Measurements from ENCODE around the gene GPR37.

Gene GPR37

DNA sequence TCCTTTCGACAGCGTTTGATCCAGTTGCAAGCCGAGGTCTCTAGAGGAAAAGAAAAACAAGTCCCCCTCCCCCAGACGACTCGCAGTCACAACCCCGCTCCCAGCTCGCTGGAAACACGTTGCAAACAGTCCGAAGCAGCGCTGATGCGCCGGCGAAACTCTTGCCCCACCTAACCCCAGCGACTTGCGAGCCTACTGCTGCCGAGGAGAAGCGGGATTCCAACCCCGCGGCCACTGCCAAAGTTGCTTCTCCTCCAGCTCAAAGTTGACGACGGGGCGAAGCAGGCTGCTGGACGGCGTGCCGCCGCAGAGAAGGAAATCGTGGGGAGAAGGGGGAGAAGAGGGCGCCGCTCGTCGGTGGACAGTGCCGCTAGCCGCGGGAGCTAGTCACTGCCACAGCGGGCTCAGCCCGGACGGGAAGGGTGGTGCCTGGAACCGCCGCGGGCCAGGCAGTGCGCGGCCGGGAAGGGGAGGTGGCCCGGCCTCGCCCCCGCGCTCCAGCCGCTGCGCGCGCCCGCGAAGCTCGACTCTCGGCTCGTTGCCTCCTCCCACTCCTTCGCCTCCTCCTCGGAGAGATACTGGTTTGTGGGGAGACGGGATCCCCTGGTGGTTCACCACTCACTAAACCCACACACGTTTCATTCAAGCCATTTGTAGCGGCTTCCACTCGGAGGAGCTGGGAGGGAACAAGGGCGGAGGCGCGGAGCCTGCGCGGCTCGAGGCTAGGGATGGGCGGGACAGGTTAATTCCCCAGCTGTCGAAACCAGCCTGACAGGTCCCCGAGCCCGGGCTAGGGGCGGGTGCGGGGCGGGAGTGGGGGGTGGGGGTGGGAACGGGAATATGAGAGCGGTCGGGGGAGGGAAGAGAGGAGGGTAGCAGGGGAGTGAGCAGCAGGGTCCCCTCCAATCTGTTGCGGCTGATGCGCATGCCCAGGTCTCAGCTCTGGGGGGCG lies at the start of gene GPR37:
Gene GPR37, minus strand, starts transcription at position 392 of the 952 bp plus-strand sequence. CDS start 816 bp downstream, outside the sequence.
- H3K27me3 Mint-ChIP-seq = peaks cover 66% of the 10 kb centered on the region
- H3K4me1 Mint-ChIP-seq = peaks cover 21% of the 10 kb centered on the region
- DNase-seq = peak; percentile 28 to 51

DNA sequence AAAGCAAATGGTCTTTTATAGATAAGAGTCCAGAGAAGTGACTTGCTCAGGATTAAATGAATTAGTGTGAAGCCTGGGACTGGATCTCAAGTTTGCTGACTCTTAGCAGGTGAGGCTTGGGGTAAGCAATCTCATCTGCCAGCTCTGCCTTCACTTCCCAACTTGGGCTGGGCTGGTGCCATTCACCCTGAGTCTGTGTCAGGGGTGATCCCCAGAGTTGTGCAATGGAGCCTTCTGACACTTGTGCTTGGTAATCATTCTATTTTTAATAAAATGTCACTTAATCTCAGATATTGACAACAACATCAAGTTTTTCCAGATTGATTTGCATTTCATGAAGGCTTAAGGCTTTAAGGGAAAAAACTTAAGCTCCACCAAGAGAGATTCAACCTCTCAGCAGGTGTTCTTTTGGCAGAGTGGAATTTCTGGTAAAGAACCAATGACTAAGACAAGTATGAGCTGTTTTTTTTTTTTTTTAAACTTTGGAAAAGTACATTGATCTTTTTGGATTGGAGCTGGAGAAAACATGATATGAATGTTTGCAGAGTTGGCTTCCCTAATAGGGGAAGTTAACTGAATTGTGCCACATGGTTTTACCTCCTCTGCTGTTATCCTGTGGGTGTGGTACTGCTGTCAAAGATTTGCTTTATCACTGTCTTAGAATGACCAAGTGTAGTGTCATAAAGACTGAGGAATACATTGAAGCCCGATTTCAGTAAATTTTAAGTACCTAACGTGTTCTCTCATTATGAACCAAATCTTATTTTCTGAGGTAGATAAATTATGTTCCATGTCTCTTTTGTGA lies 48.6 kb upstream of the GPR37 start:
- no peak overlapping the region for H3K27ac Mint-ChIP-seq
- ATAC-seq = no peak
- H3K9me3 Mint-ChIP-seq = peaks cover 5 to 8% of the 10 kb centered on the region in 2 donors
- H3K4me3 Mint-ChIP-seq = no peak overlapping the region
- no peak for DNase-seq
- no peaks in the 10 kb centered on the region for H3K4me1 Mint-ChIP-seq
- H3K27me3 Mint-ChIP-seq = peaks cover 15% of the 10 kb centered on the region

More for the DNA sequence above, at the start of gene GPR37:
- no peaks in the 10 kb centered on the region for H3K9me3 Mint-ChIP-seq
- H3K27ac Mint-ChIP-seq = no peak within 1 kb of the TSS
- peak; percentile 84 for ATAC-seq
- peak within 1 kb of the TSS; percentile 76 to 82 for H3K4me3 Mint-ChIP-seq

DNA sequence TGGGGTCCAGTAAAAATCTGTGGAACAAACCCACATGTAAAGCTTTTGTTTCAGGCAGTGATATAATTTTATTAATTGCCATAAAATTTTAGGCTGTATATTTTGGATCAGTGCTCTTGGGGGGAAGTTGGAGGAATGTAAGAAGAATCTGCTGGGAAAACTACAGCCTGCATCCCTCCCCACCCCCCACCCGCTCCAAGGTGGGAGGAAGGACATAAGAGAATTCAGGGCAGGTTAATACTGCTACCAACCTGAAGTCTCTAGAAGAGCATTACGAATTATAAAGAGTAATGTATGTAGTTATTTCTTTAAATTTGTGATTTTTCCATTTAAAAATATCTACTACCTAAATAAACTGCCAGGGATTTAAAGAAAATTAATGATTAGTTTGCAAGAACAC lies 47.2 kb upstream of the GPR37 start:
- DNase-seq (no peak), ATAC-seq (no peak)
- H3K27me3 Mint-ChIP-seq = peaks cover 15% of the 10 kb centered on the region
- no peaks in the 10 kb centered on the region for H3K4me1 Mint-ChIP-seq
- no peak overlapping the region for H3K27ac Mint-ChIP-seq
- no peak overlapping the region for H3K4me3 Mint-ChIP-seq
- H3K9me3 Mint-ChIP-seq = peaks cover 5 to 8% of the 10 kb centered on the region in 2 donors

- no peaks in the 10 kb centered on the region for H3K9me3 Mint-ChIP-seq
- no peaks in the 10 kb centered on the region for H3K4me1 Mint-ChIP-seq
- H3K27me3 Mint-ChIP-seq = peaks cover 15% of the 10 kb centered on the region
- no peak for DNase-seq
- no peak overlapping the region for H3K4me3 Mint-ChIP-seq
- H3K27ac Mint-ChIP-seq = no peak overlapping the region
- ATAC-seq = no peak
Observed at GRCh38 chr7:124811341-124811740, 45.7 kb upstream of the GPR37 start.

DNA sequence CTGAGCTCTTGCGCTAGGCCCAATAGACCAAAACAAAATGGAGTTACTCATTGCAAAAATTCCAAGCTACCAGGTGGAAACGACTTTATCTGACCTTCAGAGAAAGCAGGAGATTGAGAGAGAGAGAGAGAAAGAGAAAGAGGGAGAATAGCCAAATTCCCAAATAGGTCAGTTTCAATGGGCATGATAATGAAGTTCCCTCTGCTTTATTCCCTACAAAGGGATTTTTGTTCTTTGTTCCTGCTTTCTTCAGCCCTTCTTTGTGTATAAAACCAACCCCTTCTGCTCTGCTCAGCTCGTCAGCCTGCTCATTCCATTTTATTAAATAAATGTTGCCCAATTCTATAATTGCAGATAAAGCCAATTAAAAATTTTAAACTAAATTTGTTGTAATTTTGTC lies 45.0 kb upstream of the GPR37 start:
- H3K27me3 Mint-ChIP-seq = peaks cover 15% of the 10 kb centered on the region
- no peak overlapping the region for H3K4me3 Mint-ChIP-seq
- no peaks in the 10 kb centered on the region for H3K4me1 Mint-ChIP-seq
- H3K27ac Mint-ChIP-seq = no peak overlapping the region
- DNase-seq (no peak), ATAC-seq (no peak)
- H3K9me3 Mint-ChIP-seq = no peaks in the 10 kb centered on the region

DNA sequence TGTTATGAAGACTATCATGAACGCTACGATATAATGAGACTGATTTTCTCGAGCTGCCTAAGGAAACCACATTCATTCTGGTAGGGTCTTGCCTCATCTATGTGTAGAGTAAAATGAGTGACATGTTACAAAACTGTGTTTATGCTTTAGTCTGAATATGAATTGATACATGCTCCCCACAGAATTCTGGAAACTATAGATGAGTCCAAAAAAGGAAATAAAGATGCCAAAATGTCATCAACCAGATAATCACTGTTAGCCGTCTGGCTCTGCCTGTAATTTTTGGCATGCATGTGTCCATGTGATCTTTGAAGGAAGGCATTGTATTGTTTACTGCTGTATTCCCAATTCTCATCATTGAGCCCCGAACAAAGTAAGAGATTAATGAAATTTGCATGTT lies 42.6 kb upstream of the GPR37 start:
- no peaks in the 10 kb centered on the region for H3K4me1 Mint-ChIP-seq

GRCh38 chr7:124801330-124801895 lies 35.8 kb upstream of the GPR37 start:
- Mint-ChIP-seq H3K4me3 (no peak overlapping the region), H3K9me3 (no peaks in the 10 kb centered on the region), H3K4me1 (no peaks in the 10 kb centered on the region), H3K27ac (no peak overlapping the region), H3K27me3 (peaks cover 33% of the 10 kb centered on the region)
- ATAC-seq (no peak), DNase-seq (no peak)

More for the DNA sequence above, 42.6 kb upstream of the GPR37 start:
- Mint-ChIP-seq H3K9me3 (no peaks in the 10 kb centered on the region), H3K4me3 (no peak overlapping the region), H3K27ac (no peak overlapping the region), H3K27me3 (peaks cover 12% of the 10 kb centered on the region)
- ATAC-seq (no peak), DNase-seq (no peak)

- Mint-ChIP-seq H3K4me3 (no peak overlapping the region), H3K9me3 (peaks cover 0 to 7% of the 10 kb centered on the region in 2 donors), H3K27ac (no peak overlapping the region), H3K27me3 (peaks cover 40% of the 10 kb centered on the region), H3K4me1 (no peaks in the 10 kb centered on the region)
- no peak for DNase-seq
- no peak for ATAC-seq
Observed at GRCh38 chr7:124800386-124800785, 34.8 kb upstream of the GPR37 start.

GRCh38 chr7:124799448-124799847 lies 33.9 kb upstream of the GPR37 start:
- ATAC-seq (no peak), DNase-seq (no peak)
- Mint-ChIP-seq H3K4me3 (no peak overlapping the region), H3K27ac (no peak overlapping the region), H3K9me3 (peaks cover 0 to 7% of the 10 kb centered on the region in 2 donors), H3K4me1 (no peaks in the 10 kb centered on the region), H3K27me3 (peaks cover 40% of the 10 kb centered on the region)

GRCh38 chr7:124796771-124797170 lies 31.2 kb upstream of the GPR37 start:
- Mint-ChIP-seq H3K27me3 (peaks cover 42% of the 10 kb centered on the region), H3K4me3 (no peak overlapping the region), H3K4me1 (no peaks in the 10 kb centered on the region), H3K9me3 (peaks cover 0 to 7% of the 10 kb centered on the region in 2 donors), H3K27ac (no peak overlapping the region)
- no peak for ATAC-seq
- DNase-seq = no peak

DNA sequence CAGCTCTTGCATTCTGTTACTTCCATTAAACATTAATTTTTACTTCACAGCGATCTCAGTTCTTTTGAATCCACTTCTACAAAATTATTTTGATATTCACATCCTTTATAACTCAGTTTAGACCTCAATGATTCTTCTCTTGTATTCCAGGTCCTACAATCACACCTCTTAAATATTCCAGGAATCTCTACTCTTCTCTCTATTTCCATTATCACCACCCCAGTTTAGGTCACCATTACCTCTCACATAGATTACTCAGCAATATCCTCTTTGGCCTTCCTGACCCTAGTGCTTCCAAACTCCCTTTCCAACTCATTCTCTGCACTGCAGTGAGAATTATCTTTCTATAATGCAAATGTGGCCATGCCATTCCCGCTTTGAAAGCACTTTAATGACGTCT lies 27.1 kb upstream of the GPR37 start:
- Mint-ChIP-seq H3K27me3 (peaks cover 50% of the 10 kb centered on the region), H3K27ac (no peak overlapping the region), H3K4me1 (no peaks in the 10 kb centered on the region), H3K4me3 (no peak overlapping the region), H3K9me3 (peaks cover 0 to 7% of the 10 kb centered on the region in 2 donors)
- ATAC-seq (no peak), DNase-seq (no peak)

- H3K27ac Mint-ChIP-seq = no peak overlapping the region
- H3K9me3 Mint-ChIP-seq = peaks cover 0 to 7% of the 10 kb centered on the region in 2 donors
- no peak overlapping the region for H3K4me3 Mint-ChIP-seq
Observed at GRCh38 chr7:124792002-124792401, 26.4 kb upstream of the GPR37 start.

DNA sequence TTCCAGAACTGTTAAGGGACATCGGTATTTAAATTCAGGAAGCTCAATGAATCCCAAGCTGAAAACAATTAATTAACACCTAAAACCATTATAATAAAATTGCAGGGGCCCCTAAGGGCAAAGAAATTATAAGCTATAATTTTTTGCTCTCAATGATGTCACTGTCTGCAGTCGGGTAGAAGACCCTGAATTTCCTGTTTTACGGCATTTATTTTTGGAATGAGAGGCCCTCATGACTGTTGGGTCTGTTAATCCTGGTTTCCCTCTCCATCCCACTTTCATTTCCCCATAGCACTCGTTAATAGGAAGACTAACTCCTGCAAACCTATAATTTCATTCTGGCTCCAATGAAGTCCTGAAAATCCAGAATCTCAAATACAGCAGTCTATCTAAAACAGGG lies 25.8 kb upstream of the GPR37 start:
- peaks cover 46% of the 10 kb centered on the region for H3K27me3 Mint-ChIP-seq
- H3K27ac Mint-ChIP-seq = no peak overlapping the region
- no peak overlapping the region for H3K4me3 Mint-ChIP-seq
- DNase-seq (no peak), ATAC-seq (no peak)
- H3K4me1 Mint-ChIP-seq = no peaks in the 10 kb centered on the region
- peaks cover 0 to 7% of the 10 kb centered on the region in 2 donors for H3K9me3 Mint-ChIP-seq

More at GRCh38 chr7:124792002-124792401, 26.4 kb upstream of the GPR37 start:
- no peaks in the 10 kb centered on the region for H3K4me1 Mint-ChIP-seq
- H3K27me3 Mint-ChIP-seq = peaks cover 47% of the 10 kb centered on the region
- no peak for ATAC-seq
- no peak for DNase-seq

- H3K27me3 Mint-ChIP-seq = peaks cover 38% of the 10 kb centered on the region
- no peaks in the 10 kb centered on the region for H3K9me3 Mint-ChIP-seq
- H3K27ac Mint-ChIP-seq = no peak overlapping the region
- H3K4me1 Mint-ChIP-seq = no peaks in the 10 kb centered on the region
- H3K4me3 Mint-ChIP-seq = no peak overlapping the region
- no peak for DNase-seq
- ATAC-seq = no peak
Observed at GRCh38 chr7:124790645-124791044, 25.1 kb upstream of the GPR37 start.

GRCh38 chr7:124785994-124786393 lies 20.4 kb upstream of the GPR37 start:
- DNase-seq (no peak), ATAC-seq (no peak)
- no peaks in the 10 kb centered on the region for H3K9me3 Mint-ChIP-seq
- H3K27me3 Mint-ChIP-seq = peaks cover 16% of the 10 kb centered on the region
- no peak overlapping the region for H3K27ac Mint-ChIP-seq
- H3K4me1 Mint-ChIP-seq = no peaks in the 10 kb centered on the region
- no peak overlapping the region for H3K4me3 Mint-ChIP-seq

All from stimulated activated naive CD8-positive, alpha-beta T cell treated with anti-CD3 and anti-CD28 coated beads, Interleukin-15, amount 100 ng/mL, for 72 hours (primary cell).